ENCODE data around the gene PLLP.
"Not testable (repeated sequence)": the region's sequence is repeated elsewhere in the genome, so short reads cannot be mapped to it uniquely, and the experiment has no call there.

The PLLP gene

GRCh38 chr16:57278494-57278893 is 6.0 kb downstream of the PLLP start:
- TF ChIP-seq CTCF (IDR thresholded peaks at IDR 0.05): no peak
- Histone ChIP-seq H3K27ac (no peak overlapping the region), H2AFZ (no peak overlapping the region), H3K4me1 (no peaks in the 10 kb centered on the region), H3K4me2 (ENCODE audit: low read length) (no peak overlapping the region), H3K9ac (no peak overlapping the region), H3K79me2 (no peaks in the 10 kb centered on the region), H3K36me3 (ENCODE audit: control insufficient read depth, insufficient read depth, low read length) (no peaks in the 10 kb centered on the region), H3K27me3 (ENCODE audit: control insufficient read depth, insufficient read depth, low read length) (no peaks in the 10 kb centered on the region), H3K4me3 (ENCODE audit: low read depth, low read length) (no peak overlapping the region), H3K9me3 (ENCODE audit: control insufficient read depth, low read length) (no peaks in the 10 kb centered on the region)

- Histone ChIP-seq H3K9ac (no peak overlapping the region), H3K9me3 (ENCODE audit: control insufficient read depth, low read length) (no peaks in the 10 kb centered on the region), H3K4me2 (ENCODE audit: low read length) (no peak overlapping the region), H3K36me3 (ENCODE audit: control insufficient read depth, insufficient read depth, low read length) (no peaks in the 10 kb centered on the region), H2AFZ (no peak overlapping the region), H3K27ac (no peak overlapping the region), H3K4me3 (ENCODE audit: low read depth, low read length) (no peak overlapping the region), H3K4me1 (no peaks in the 10 kb centered on the region), H3K79me2 (no peaks in the 10 kb centered on the region), H3K27me3 (ENCODE audit: control insufficient read depth, insufficient read depth, low read length) (no peaks in the 10 kb centered on the region)
- TF ChIP-seq CTCF (IDR thresholded peaks at IDR 0.05): no peak
These were observed 6.9 kb downstream of the PLLP start for GRCh38 chr16:57277586-57277985.

- Histone ChIP-seq H3K4me2 (ENCODE audit: low read length) (no peak overlapping the region), H3K4me3 (ENCODE audit: low read depth, low read length) (no peak overlapping the region), H3K9ac (no peak overlapping the region), H3K27ac (no peak overlapping the region), H2AFZ (no peak overlapping the region), H3K79me2 (no peaks in the 10 kb centered on the region), H3K4me1 (no peaks in the 10 kb centered on the region), H3K36me3 (ENCODE audit: control insufficient read depth, insufficient read depth, low read length) (no peaks in the 10 kb centered on the region), H3K27me3 (ENCODE audit: control insufficient read depth, insufficient read depth, low read length) (no peaks in the 10 kb centered on the region), H3K9me3 (ENCODE audit: control insufficient read depth, low read length) (no peaks in the 10 kb centered on the region)
- no peak for TF ChIP-seq CTCF (IDR thresholded peaks at IDR 0.05)
These were observed 7.9 kb downstream of the PLLP start for GRCh38 chr16:57276596-57276995.

- not testable (repeated sequence) for H2AFZ ChIP-seq; H3K4me3 ChIP-seq (ENCODE audit: low read depth, low read length); H3K9me3 ChIP-seq (ENCODE audit: control insufficient read depth, low read length); H3K27me3 ChIP-seq (ENCODE audit: control insufficient read depth, insufficient read depth, low read length); H3K36me3 ChIP-seq (ENCODE audit: control insufficient read depth, insufficient read depth, low read length); H3K9ac ChIP-seq; H3K79me2 ChIP-seq; H3K4me2 ChIP-seq (ENCODE audit: low read length); H3K4me1 ChIP-seq; H3K27ac ChIP-seq
These were observed 8.5 kb downstream of the PLLP start for GRCh38 chr16:57275946-57276345.

- Histone ChIP-seq H3K36me3 (ENCODE audit: control insufficient read depth, insufficient read depth, low read length) (no peaks in the 10 kb centered on the region), H2AFZ (no peak overlapping the region), H3K9ac (no peak overlapping the region), H3K79me2 (no peaks in the 10 kb centered on the region), H3K4me2 (ENCODE audit: low read length) (no peak overlapping the region), H3K4me1 (peaks cover 2% of the 10 kb centered on the region), H3K9me3 (ENCODE audit: control insufficient read depth, low read length) (no peaks in the 10 kb centered on the region), H3K27me3 (ENCODE audit: control insufficient read depth, insufficient read depth, low read length) (no peaks in the 10 kb centered on the region), H3K4me3 (ENCODE audit: low read depth, low read length) (no peak overlapping the region), H3K27ac (no peak overlapping the region)
- no peak for TF ChIP-seq CTCF (IDR thresholded peaks at IDR 0.05)
These were observed 10.6 kb downstream of the PLLP start for GRCh38 chr16:57273826-57274225.
